GM23248 (cell line): ENCODE measurements around the gene RBP3. TPM values are rescaled to one million over a fixed set of nuclear protein-coding genes. Genes with fewer than 3 reads are reported as not detected.
A peak's percentile ranks its signal among the peaks of the same experiment; 100 is the strongest.

Experiments used
- DNase-seq: peaks from one replicate; pipeline ENCODE4 v3.0.0-alpha.2; 2015
- H2AFZ ChIP-seq: fragments of 200-600 bp; sonication (generic); 2 replicates; pipeline ENCODE4 v1.6.1; 2016; ENCODE audit warnings: antibody characterized with exemption
- H3F3A ChIP-seq: fragments of 200-600 bp; sonication (generic); 2 replicates; pipeline ENCODE4 v1.6.1; 2016; ENCODE audit warnings: mild to moderate bottlenecking, antibody characterized with exemption, mixed run types; ENCODE audit not compliant: insufficient read depth
- H3K27ac ChIP-seq: fragments of 200-600 bp; sonication (generic); 2 replicates; pipeline ENCODE4 v1.5.1; 2016; ENCODE audit warnings: mild to moderate bottlenecking
- H3K27me3 ChIP-seq: fragments of 200-600 bp; sonication (generic); replicated peaks from 2 replicates; pipeline ENCODE4 v1.6.1; 2016; ENCODE audit warnings: mild to moderate bottlenecking; ENCODE audit not compliant: insufficient read depth
- H3K36me3 ChIP-seq: fragments of 200-600 bp; sonication (generic); 2 replicates; pipeline ENCODE4 v1.6.1; 2016; ENCODE audit warnings: low read depth, mild to moderate bottlenecking
- H3K4me1 ChIP-seq: fragments of 200-600 bp; sonication (generic); 2 replicates; pipeline ENCODE4 v1.6.1; 2016; ENCODE audit warnings: mild to moderate bottlenecking; ENCODE audit not compliant: insufficient read depth
- H3K4me2 ChIP-seq: fragments of 200-600 bp; sonication (generic); one replicate; pipeline ENCODE4 v1.6.1; 2016; ENCODE audit warnings: mild to moderate bottlenecking; ENCODE audit not compliant: unreplicated experiment
- H3K4me3 ChIP-seq: fragments of 200-600 bp; sonication (generic); 2 replicates; pipeline ENCODE4 v1.5.1; 2016; ENCODE audit warnings: mild to moderate bottlenecking
- H3K79me2 ChIP-seq: fragments of 200-600 bp; sonication (generic); 2 replicates; pipeline ENCODE4 v1.6.1; 2016; ENCODE audit warnings: mild to moderate bottlenecking; ENCODE audit not compliant: insufficient read depth
- H3K9ac ChIP-seq: fragments of 200-600 bp; sonication (generic); 2 replicates; pipeline ENCODE4 v1.6.1; 2016; ENCODE audit warnings: mild to moderate bottlenecking
- H3K9me2 ChIP-seq: fragments of 200-600 bp; sonication (generic); 2 replicates; pipeline ENCODE4 v1.6.1; 2016; ENCODE audit warnings: mixed run types, mild to moderate bottlenecking, moderate library complexity; ENCODE audit not compliant: insufficient read depth
- H3K9me3 ChIP-seq: fragments of 200-600 bp; sonication (generic); one replicate; pipeline ENCODE4 v1.6.1; 2017; ENCODE audit warnings: low read depth
- H4K20me1 ChIP-seq: fragments of 200-600 bp; sonication (generic); 2 replicates; pipeline ENCODE4 v1.6.0; 2016; ENCODE audit not compliant: insufficient read depth
- EZH2 ChIP-seq: fragments of 200-600 bp; sonication (generic); IDR thresholded peaks from 2 replicates; pipeline ENCODE4 v1.6.1; 2018; ENCODE audit warnings: antibody characterized with exemption, mild to moderate bottlenecking; ENCODE audit not compliant: insufficient read depth, poor library complexity, severe bottlenecking
- EZH2phosphoT487 ChIP-seq: fragments of 200-600 bp; sonication (generic); IDR thresholded peaks from 2 replicates; pipeline ENCODE4 v1.6.1; 2018; ENCODE audit warnings: antibody characterized with exemption, moderate library complexity, mild to moderate bottlenecking, low read depth; ENCODE audit not compliant: insufficient read depth
- WGBS, 2 experiments: methylation state at CpG; one replicate each; pipeline ENCODE4 v1.1.6; 2015 to 2017; ENCODE audit warnings: low lambda C conversion rate in 2 of 2, low coverage in 1 of 2; ENCODE audit errors: missing lambda C conversion rate in 2 of 2; 5-methylcytosine and 5-hydroxymethylcytosine counted together
- in situ Hi-C: fragments of 300-500 bp; cut with MboI; formaldehyde crosslinking; loops from 2 replicates; pipeline ENCODE4 v1.15.0; 2020
- polyA plus RNA-seq: library from polyadenylated mRNA; unstranded; fragments of >200 nt; fragmentation: Nextera tagmentation; extraction: Ambion mirVana; gene quantifications from 2 replicates; pipeline ENCODE4 v1.2.1, GENCODE V29; 2016
- total RNA-seq: library from RNA; depleted of rRNA; stranded (reverse); fragments of >200 nt; shearing (Covaris generic); gene quantifications from 2 replicates; pipeline ENCODE4 v1.2.3, GENCODE V29; 2014

Gene RBP3
- total and polyA plus RNA-seq, 2 experiments from 2014 or later = not detected

DNA sequence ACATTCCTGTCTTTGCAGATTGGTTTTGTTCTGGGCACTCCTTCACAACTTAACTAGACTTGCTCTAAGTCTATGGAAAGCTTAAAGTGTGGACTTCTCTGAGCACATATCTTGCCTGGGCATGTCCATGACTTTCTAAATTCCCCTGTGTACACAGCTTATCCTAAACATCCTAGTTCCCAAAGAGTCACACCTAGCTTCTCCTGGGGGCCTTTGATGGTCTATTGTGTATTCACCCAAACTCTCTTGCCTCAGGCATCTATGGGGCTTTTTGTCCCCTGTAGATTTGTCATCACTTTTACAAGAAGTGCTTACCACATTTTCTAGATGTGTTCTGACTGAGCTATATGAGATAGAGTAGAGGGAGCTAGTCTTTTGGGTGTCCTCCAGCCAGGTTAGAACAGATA is 48.2 kb downstream of the RBP3 start:
- no peak for DNase-seq
- H3K9me3 ChIP-seq = no peaks in the 10 kb centered on the region
- H3K4me3 ChIP-seq = no peak overlapping the region
- in situ Hi-C loops = no loop called here
- no peaks in the 10 kb centered on the region for H4K20me1 ChIP-seq
- TF ChIP-seq EZH2phosphoT487 (no peak), EZH2 (no peak)
- no peaks in the 10 kb centered on the region for H3K36me3 ChIP-seq
- no peak overlapping the region for H3K27ac ChIP-seq
- H3K9me2 ChIP-seq = no peaks in the 10 kb centered on the region
- H3K27me3 ChIP-seq = peaks cover 32% of the 10 kb centered on the region
- peak overlapping the region; percentile 24; the same call in 1 of the 2 replicates for H2AFZ ChIP-seq
- no peaks in the 10 kb centered on the region for H3F3A ChIP-seq
- H3K79me2 ChIP-seq = no peaks in the 10 kb centered on the region
- H3K4me2 ChIP-seq = no peak overlapping the region
- no peaks in the 10 kb centered on the region for H3K4me1 ChIP-seq
- H3K9ac ChIP-seq = no peak overlapping the region

DNA sequence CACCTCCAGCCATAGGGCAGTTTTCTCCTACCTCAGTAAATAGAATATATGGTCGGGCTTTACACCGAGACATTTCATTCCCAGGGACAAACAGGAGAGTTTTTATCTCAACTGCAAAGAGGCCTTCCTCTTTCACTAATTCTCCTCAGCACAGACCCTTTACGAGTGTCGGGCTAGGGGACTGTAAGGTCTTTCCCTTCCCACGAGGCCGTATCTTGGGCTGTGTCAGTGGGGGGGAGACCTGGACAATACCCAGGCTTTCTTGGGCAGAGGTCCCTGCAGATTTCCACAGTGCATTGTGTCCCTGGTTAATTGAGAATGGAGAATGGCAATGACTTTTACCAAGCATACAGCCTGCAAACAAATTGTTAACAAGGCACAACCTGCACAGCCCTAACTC is 49.1 kb downstream of the RBP3 start:
- H3K4me2 ChIP-seq = no peak overlapping the region
- 73 to 77% methylated on average over 6 of the region's 6 CpGs for WGBS, 2 experiments
- in situ Hi-C loops = no loop called here

DNA sequence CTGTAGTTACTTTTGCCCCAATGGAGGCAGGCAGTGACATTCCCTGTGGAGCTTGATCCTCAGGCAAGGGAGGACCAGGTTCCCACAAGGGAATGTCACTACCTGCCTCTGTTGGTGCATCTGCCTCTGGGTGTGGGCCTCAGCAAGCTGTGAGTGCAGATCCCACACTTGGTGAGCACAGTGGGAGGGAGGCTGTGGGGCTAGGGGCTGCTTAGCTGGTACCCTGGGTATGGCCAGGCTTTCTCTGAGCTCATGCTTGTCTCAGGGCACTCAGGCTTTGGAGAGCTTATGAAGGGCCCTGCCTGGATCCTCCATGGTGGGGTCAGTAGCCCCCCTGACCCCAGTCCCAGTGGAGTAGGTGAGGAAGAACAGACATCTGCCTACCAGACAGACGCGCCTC is 52.1 kb downstream of the RBP3 start:
- TF ChIP-seq EZH2 (no peak), EZH2phosphoT487 (no peak)
- peaks cover 4% of the 10 kb centered on the region; the same call in 1 of the 2 replicates for H3K27me3 ChIP-seq
- H3F3A ChIP-seq = no peaks in the 10 kb centered on the region
- H3K9ac ChIP-seq = no peak overlapping the region
- 98 to 100% methylated on average over 2 of the region's 2 CpGs for whole genome bisulfite sequencing, 2 experiments
- H3K4me2 ChIP-seq = no peak overlapping the region
- H2AFZ ChIP-seq = no peak overlapping the region
- peaks cover 19% of the 10 kb centered on the region for H3K4me1 ChIP-seq
- in situ Hi-C loops = no loop called here
- H4K20me1 ChIP-seq = no peaks in the 10 kb centered on the region
- DNase-seq = no peak
- H3K4me3 ChIP-seq = no peak overlapping the region
- H3K9me3 ChIP-seq = no peaks in the 10 kb centered on the region
- no peaks in the 10 kb centered on the region for H3K79me2 ChIP-seq
- H3K27ac ChIP-seq = no peak overlapping the region
- no peaks in the 10 kb centered on the region for H3K36me3 ChIP-seq
- H3K9me2 ChIP-seq = no peaks in the 10 kb centered on the region

More for the DNA sequence above, 49.1 kb downstream of the RBP3 start:
- Histone ChIP-seq H3K36me3 (no peaks in the 10 kb centered on the region), H3K9ac (no peak overlapping the region), H2AFZ (no peak overlapping the region), H3K9me3 (no peaks in the 10 kb centered on the region), H4K20me1 (no peaks in the 10 kb centered on the region), H3K27me3 (peaks cover 29% of the 10 kb centered on the region), H3K79me2 (no peaks in the 10 kb centered on the region), H3K4me1 (no peaks in the 10 kb centered on the region), H3K4me3 (no peak overlapping the region), H3K27ac (no peak overlapping the region), H3K9me2 (no peaks in the 10 kb centered on the region), H3F3A (no peaks in the 10 kb centered on the region)
- no peak for DNase-seq
- no peak for TF ChIP-seq EZH2phosphoT487
- no peak for TF ChIP-seq EZH2

DNA sequence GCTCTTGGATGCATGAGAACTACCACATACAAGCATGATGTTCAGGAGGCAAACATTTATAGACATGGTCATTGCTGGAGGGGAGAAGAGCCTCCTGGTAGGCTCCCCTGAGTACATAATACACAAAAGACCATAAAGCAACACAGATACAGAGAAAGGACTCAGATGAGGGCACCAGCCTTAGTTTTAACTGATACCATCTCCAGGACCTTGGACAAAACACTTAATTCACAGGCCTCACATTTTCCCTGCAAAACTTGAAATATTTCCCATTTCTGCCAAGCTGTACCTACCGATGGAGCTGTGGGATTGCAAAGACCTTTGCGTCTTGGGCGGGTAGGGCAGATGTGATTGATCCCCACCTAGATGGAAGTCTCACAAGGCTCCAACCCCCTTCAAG is 52.6 kb downstream of the RBP3 start:
- no peaks in the 10 kb centered on the region for H3K36me3 ChIP-seq
- 97 to 98% methylated on average over 3 of the region's 3 CpGs for WGBS, 2 experiments
- no peaks in the 10 kb centered on the region for H4K20me1 ChIP-seq
- no peaks in the 10 kb centered on the region for H3K9me2 ChIP-seq
- H3K9me3 ChIP-seq = no peaks in the 10 kb centered on the region
- DNase-seq = no peak
- H3K27ac ChIP-seq = no peak overlapping the region
- TF ChIP-seq EZH2phosphoT487 (no peak), EZH2 (no peak)
- H3K79me2 ChIP-seq = no peaks in the 10 kb centered on the region
- no peak overlapping the region for H3K4me2 ChIP-seq
- peaks cover 19% of the 10 kb centered on the region for H3K4me1 ChIP-seq
- in situ Hi-C loops = no loop called here
- H3K27me3 ChIP-seq = no peaks in the 10 kb centered on the region
- H2AFZ ChIP-seq = no peak overlapping the region
- no peak overlapping the region for H3K4me3 ChIP-seq
- H3K9ac ChIP-seq = no peak overlapping the region
- no peaks in the 10 kb centered on the region for H3F3A ChIP-seq

DNA sequence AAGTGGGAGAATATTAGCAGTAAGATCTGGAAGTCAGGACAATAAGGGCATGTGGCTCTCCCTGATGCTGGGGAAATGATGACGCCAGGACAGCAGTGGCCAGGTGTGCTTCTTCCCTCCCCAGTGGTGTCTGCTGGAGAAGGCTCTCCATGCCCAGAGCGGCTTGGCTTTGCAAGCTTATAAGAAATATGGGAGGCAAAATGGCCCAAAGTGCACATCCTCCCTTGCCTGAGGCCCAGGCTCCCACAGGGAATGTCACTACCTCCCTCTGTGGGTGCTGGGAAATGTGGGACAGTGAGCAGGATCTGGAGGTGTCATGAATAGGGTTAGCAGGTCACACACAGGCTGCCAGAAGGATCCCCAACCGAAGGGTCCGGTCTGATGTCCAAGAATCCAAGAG is 53.0 kb downstream of the RBP3 start:
- Histone ChIP-seq H3K4me1 (peaks cover 19% of the 10 kb centered on the region), H3F3A (no peaks in the 10 kb centered on the region), H3K27me3 (no peaks in the 10 kb centered on the region), H4K20me1 (no peaks in the 10 kb centered on the region), H3K27ac (no peak overlapping the region), H3K79me2 (no peaks in the 10 kb centered on the region), H2AFZ (no peak overlapping the region), H3K36me3 (no peaks in the 10 kb centered on the region), H3K9ac (no peak overlapping the region), H3K4me2 (no peak overlapping the region), H3K9me2 (no peaks in the 10 kb centered on the region), H3K4me3 (no peak overlapping the region), H3K9me3 (no peaks in the 10 kb centered on the region)
- TF ChIP-seq EZH2phosphoT487 (no peak), EZH2 (no peak)
- WGBS, 2 experiments = 93 to 100% methylated on average over 4 of the region's 4 CpGs
- in situ Hi-C loops = no loop called here
- no peak for DNase-seq
